Fibroblast of lung (primary cell): ENCODE results near the gene ETV6. TPM values are rescaled to one million over a fixed set of nuclear protein-coding genes. Genes with fewer than 3 reads are reported as not detected.

Experiments used
- DNase-seq, 2 donors: peaks; one replicate each; pipeline versions ENCODE4 v3.0.0 to v3.0.0-alpha.2; 2010; ENCODE audit warnings: low read depth in 2 of 2
- H2AFZ ChIP-seq: 2 replicates; pipeline ENCODE4 v1.5.1; 2012; ENCODE audit warnings: low read length, control low read depth, inconsistent platforms
- H3K27ac ChIP-seq: 2 replicates; pipeline ENCODE4 v1.5.1; 2011; ENCODE audit warnings: low read length, control low read depth; ENCODE audit not compliant: insufficient read depth
- H3K27me3 ChIP-seq: 2 replicates; pipeline ENCODE4 v1.5.1; 2011; ENCODE audit warnings: mild to moderate bottlenecking, low read length; ENCODE audit not compliant: control insufficient read depth, insufficient read depth
- H3K36me3 ChIP-seq: 2 replicates; pipeline ENCODE4 v1.5.1; 2011; ENCODE audit warnings: low read length; ENCODE audit not compliant: control insufficient read depth, insufficient read depth
- H3K4me1 ChIP-seq: 2 replicates; pipeline ENCODE4 v1.5.1; 2011; ENCODE audit warnings: low read length; ENCODE audit not compliant: control insufficient read depth, insufficient read depth; ENCODE audit errors: extremely low read depth
- H3K4me2 ChIP-seq: 2 replicates; pipeline ENCODE4 v1.5.1; 2011; ENCODE audit warnings: low read length, control low read depth; ENCODE audit not compliant: insufficient read depth; ENCODE audit errors: extremely low read depth
- H3K4me3 ChIP-seq, 4 experiments: fragments of 200-600 bp in 1 of 4; sonication (generic) in 1 of 4; replicated peaks in 1 of 4; 2 replicates each; pipeline ENCODE4 v1.5.1; 2011 to 2016; ENCODE audit warnings: low read length in 4 of 4, low read depth in 3 of 4, mild to moderate bottlenecking in 3 of 4, control low read depth in 2 of 4, inconsistent platforms in 1 of 4, mixed read lengths in 1 of 4; ENCODE audit not compliant: insufficient read depth in 1 of 4; ENCODE audit errors: control extremely low read depth in 1 of 4
- H3K79me2 ChIP-seq: 2 replicates; pipeline ENCODE4 v1.5.1; 2012; ENCODE audit warnings: mild to moderate bottlenecking, low read length, inconsistent platforms; ENCODE audit not compliant: control insufficient read depth, insufficient read depth
- H3K9ac ChIP-seq: 2 replicates; pipeline ENCODE4 v1.5.1; 2011; ENCODE audit warnings: mild to moderate bottlenecking, low read length, control low read depth; ENCODE audit not compliant: insufficient read depth
- H3K9me3 ChIP-seq: 2 replicates; pipeline ENCODE4 v1.5.1; 2012; ENCODE audit warnings: low read depth, low read length; ENCODE audit not compliant: control insufficient read depth, insufficient read depth
- H4K20me1 ChIP-seq: 2 replicates; pipeline ENCODE4 v1.5.1; 2011; ENCODE audit warnings: low read length; ENCODE audit not compliant: control insufficient read depth, insufficient read depth; ENCODE audit errors: extremely low read depth
- EZH2 ChIP-seq: IDR thresholded peaks from 2 replicates; pipeline ENCODE4 v1.5.1; 2012; ENCODE audit warnings: low read length, control low read depth, mild to moderate bottlenecking; ENCODE audit errors: missing control alignments
- polyA plus RNA-seq, 2 donors: library from polyadenylated mRNA; depleted of rRNA in 1 of 2; stranded (reverse) in 1 of 2; unstranded in 1 of 2; fragments of >200 nt; gene quantifications; 2 replicates each; pipeline ENCODE4 v1.2.1, GENCODE V29; 2011 to 2012; ENCODE audit warnings: missing spikeins in 1 of 2
- total RNA-seq: library from RNA; depleted of rRNA; stranded (reverse); fragments of >200 nt; gene quantifications from 2 replicates; pipeline ENCODE4 v1.2.1, GENCODE V29; 2014
- TF ChIP-seq, protein P1 (sequence below), 2 donors: IDR thresholded peaks in 1 of 2; conservative IDR thresholded peaks in 1 of 2; 1 replicate in 1 of 2; 2 replicates in 1 of 2; pipeline ENCODE4 v1.5.1; 2011 to 2012; ENCODE audit warnings: low read length in 2 of 2, control low read depth in 1 of 2, inconsistent platforms in 1 of 2, low read depth in 1 of 2, mild to moderate bottlenecking in 1 of 2

Gene ETV6
- total and polyA plus RNA-seq, 2 donors (not counting 1 experiment from before 2014, with no cell fraction given), result 4.3 to 8.9 TPM

DNA sequence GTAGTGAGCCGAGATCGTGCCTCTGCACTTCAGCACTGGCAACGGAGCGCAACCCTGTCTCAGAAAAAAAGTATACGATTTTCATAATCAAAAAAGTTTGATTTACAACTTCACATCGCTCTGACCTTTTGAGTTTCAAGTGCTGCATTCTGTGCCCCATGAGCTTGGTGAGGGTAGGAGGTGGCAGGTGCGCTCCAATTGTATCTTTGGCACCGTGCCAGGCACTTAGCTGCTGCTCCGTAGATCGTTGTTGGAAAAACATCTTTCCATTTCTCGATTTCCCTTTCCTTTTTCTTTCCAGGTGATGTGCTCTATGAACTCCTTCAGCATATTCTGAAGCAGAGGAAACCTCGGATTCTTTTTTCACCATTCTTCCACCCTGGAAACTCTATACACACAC, 203.7 kb downstream of the ETV6 start:
- no peak for DNase-seq
- TF ChIP-seq, protein P1, sequence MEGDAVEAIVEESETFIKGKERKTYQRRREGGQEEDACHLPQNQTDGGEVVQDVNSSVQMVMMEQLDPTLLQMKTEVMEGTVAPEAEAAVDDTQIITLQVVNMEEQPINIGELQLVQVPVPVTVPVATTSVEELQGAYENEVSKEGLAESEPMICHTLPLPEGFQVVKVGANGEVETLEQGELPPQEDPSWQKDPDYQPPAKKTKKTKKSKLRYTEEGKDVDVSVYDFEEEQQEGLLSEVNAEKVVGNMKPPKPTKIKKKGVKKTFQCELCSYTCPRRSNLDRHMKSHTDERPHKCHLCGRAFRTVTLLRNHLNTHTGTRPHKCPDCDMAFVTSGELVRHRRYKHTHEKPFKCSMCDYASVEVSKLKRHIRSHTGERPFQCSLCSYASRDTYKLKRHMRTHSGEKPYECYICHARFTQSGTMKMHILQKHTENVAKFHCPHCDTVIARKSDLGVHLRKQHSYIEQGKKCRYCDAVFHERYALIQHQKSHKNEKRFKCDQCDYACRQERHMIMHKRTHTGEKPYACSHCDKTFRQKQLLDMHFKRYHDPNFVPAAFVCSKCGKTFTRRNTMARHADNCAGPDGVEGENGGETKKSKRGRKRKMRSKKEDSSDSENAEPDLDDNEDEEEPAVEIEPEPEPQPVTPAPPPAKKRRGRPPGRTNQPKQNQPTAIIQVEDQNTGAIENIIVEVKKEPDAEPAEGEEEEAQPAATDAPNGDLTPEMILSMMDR (conservative IDR thresholded peaks at IDR 0.05 in 1 of 2, IDR thresholded peaks at IDR 0.05 in 1 of 2; ENCODE audit: low read depth in 1 of 2, low read length in 2 of 2), result no peak
- no peak for TF ChIP-seq EZH2
- H3K27me3 ChIP-seq, result no peaks in the 10 kb centered on the region
- no peak overlapping the region for H3K4me3 ChIP-seq
- H2AFZ ChIP-seq, result no peak overlapping the region
- no peak overlapping the region for H3K27ac ChIP-seq
- H3K9me3 ChIP-seq, result no peaks in the 10 kb centered on the region
- H3K36me3 ChIP-seq, result no peaks in the 10 kb centered on the region
- no peak overlapping the region for H3K4me2 ChIP-seq
- H3K4me1 ChIP-seq, result no peaks in the 10 kb centered on the region
- H4K20me1 ChIP-seq, result no peaks in the 10 kb centered on the region
- H3K9ac ChIP-seq, result no peak overlapping the region
- no peaks in the 10 kb centered on the region for H3K79me2 ChIP-seq

DNA sequence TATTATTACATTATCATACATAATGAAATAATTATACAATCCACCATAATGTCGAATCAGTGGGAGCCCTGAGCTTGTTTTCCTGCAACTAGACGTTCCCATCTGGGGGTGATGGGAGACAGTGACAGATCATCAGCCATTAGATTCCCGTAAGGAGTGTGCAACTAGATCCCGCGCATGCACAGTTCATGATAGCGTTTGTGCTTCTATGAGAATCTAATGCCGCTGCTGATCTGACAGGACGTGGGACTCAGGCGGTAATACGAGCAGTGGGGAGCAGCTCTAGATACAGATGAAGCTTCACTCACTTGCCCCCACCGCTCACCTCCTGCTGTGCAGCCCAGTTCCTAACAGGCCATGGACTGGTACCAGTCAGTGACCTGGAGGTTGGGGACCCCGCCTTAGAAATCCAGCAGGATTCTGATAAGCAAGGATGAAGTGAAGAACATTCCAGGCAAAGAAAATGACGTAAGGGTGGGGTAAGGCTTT, 204.6 kb downstream of the ETV6 start:
- H3K27me3 ChIP-seq, result no peaks in the 10 kb centered on the region
- H3K4me3 ChIP-seq, result no peak overlapping the region
- H3K36me3 ChIP-seq, result no peaks in the 10 kb centered on the region
- no peak for DNase-seq
- H4K20me1 ChIP-seq, result no peaks in the 10 kb centered on the region
- TF ChIP-seq, protein P1 (conservative IDR thresholded peaks at IDR 0.05 in 1 of 2, IDR thresholded peaks at IDR 0.05 in 1 of 2; ENCODE audit: low read depth in 1 of 2, low read length in 2 of 2), result no peak
- TF ChIP-seq EZH2, result no peak
- H3K4me2 ChIP-seq, result no peak overlapping the region
- H3K27ac ChIP-seq, result no peak overlapping the region
- H3K9me3 ChIP-seq, result no peaks in the 10 kb centered on the region
- no peak overlapping the region for H3K9ac ChIP-seq
- no peaks in the 10 kb centered on the region for H3K79me2 ChIP-seq
- no peak overlapping the region for H2AFZ ChIP-seq
- H3K4me1 ChIP-seq, result no peaks in the 10 kb centered on the region

- Histone ChIP-seq H3K9ac (no peak overlapping the region), H3K4me3 (no peak overlapping the region), H2AFZ (no peak overlapping the region), H3K4me1 (no peaks in the 10 kb centered on the region), H3K9me3 (no peaks in the 10 kb centered on the region), H3K36me3 (no peaks in the 10 kb centered on the region), H3K79me2 (no peaks in the 10 kb centered on the region), H3K27ac (no peak overlapping the region), H4K20me1 (no peaks in the 10 kb centered on the region), H3K4me2 (no peak overlapping the region), H3K27me3 (no peaks in the 10 kb centered on the region)
- no peak for DNase-seq
- TF ChIP-seq, protein P1 (conservative IDR thresholded peaks at IDR 0.05 in 1 of 2, IDR thresholded peaks at IDR 0.05 in 1 of 2; ENCODE audit: low read depth in 1 of 2, low read length in 2 of 2), result no peak
- TF ChIP-seq EZH2, result no peak
Measured at GRCh38 chr12:11855983-11856374, 206.5 kb downstream of the ETV6 start.
